AG04449 (cell line): ENCODE results near the gene HLA-DQA1.
"Not testable (repeated sequence)": the region's sequence is repeated elsewhere in the genome, so short reads cannot be mapped to it uniquely, and the experiment has no call there.

Experiments
- CTCF ChIA-PET: fragments of 350-600 bp; formaldehyde crosslinking; extraction: SDS; loops from one replicate; lab custom pipeline; 2021; ENCODE audit warnings: antibody characterized with exemption; lab: Yijun Ruan, JAX
- POLR2A ChIA-PET: fragments of 400-600, 350-600 bp; formaldehyde crosslinking; extraction: SDS; loops from one replicate; lab custom pipeline; 2020; ENCODE audit warnings: antibody characterized with exemption, inconsistent platforms; lab: Yijun Ruan, JAX
- DNase-seq: peaks from one replicate; pipeline ENCODE4 v3.0.0-alpha.2; 2010; ENCODE audit warnings: low read depth, low spot score
- H3K4me3 ChIP-seq: 2 replicates; pipeline ENCODE4 v1.5.1; 2011; ENCODE audit warnings: low read depth, mild to moderate bottlenecking, control low read depth, low read length
- CTCF ChIP-seq: IDR thresholded peaks from one replicate; pipeline ENCODE4 v1.5.1; 2011; ENCODE audit warnings: mild to moderate bottlenecking, moderate library complexity, low read length, control low read depth, inconsistent platforms; ENCODE audit not compliant: insufficient read depth; ENCODE audit errors: missing control alignments

HLA-DQA1 gene

GRCh38 chr6:32655203-32655710, 18.1 kb downstream of the HLA-DQA1 start:
- H3K4me3 ChIP-seq, result no peak overlapping the region
- DNase-seq, result no peak
- CTCF ChIA-PET, result no interaction called here
- POLR2A ChIA-PET, result no interaction called here
- no peak for TF ChIP-seq CTCF

GRCh38 chr6:32657329-32657728, 20.1 kb downstream of the HLA-DQA1 start:
- POLR2A ChIA-PET, CTCF ChIA-PET, H3K4me3 ChIP-seq, DNase-seq: not testable (repeated sequence)

- CTCF ChIA-PET, H3K4me3 ChIP-seq, POLR2A ChIA-PET, DNase-seq: not testable (repeated sequence)
These were observed 20.6 kb downstream of the HLA-DQA1 start for GRCh38 chr6:32657819-32658218.

- no peak for DNase-seq
- CTCF ChIA-PET, result no interaction called here
- no peak overlapping the region for H3K4me3 ChIP-seq
- POLR2A ChIA-PET, result no interaction called here
- TF ChIP-seq CTCF, result no peak
These were observed 21.2 kb downstream of the HLA-DQA1 start for GRCh38 chr6:32658268-32658897.

- no peak for DNase-seq
- no peak overlapping the region for H3K4me3 ChIP-seq
- TF ChIP-seq CTCF, result no peak
- POLR2A ChIA-PET, result no interaction called here
- CTCF ChIA-PET, result no interaction called here
These were observed 22.8 kb downstream of the HLA-DQA1 start for GRCh38 chr6:32659856-32660595.

- no peak for DNase-seq
- CTCF ChIA-PET, result no interaction called here
- POLR2A ChIA-PET, result no interaction called here
- H3K4me3 ChIP-seq, result no peak overlapping the region
- TF ChIP-seq CTCF, result no peak
These were observed 24.9 kb downstream of the HLA-DQA1 start for GRCh38 chr6:32662099-32662498.

GRCh38 chr6:32662836-32663235, 25.6 kb downstream of the HLA-DQA1 start:
- TF ChIP-seq CTCF, result no peak
- no peak overlapping the region for H3K4me3 ChIP-seq
- no peak for DNase-seq
- POLR2A ChIA-PET, result no interaction called here
- CTCF ChIA-PET, result no interaction called here
